Renal cortex interstitium (tissue), 11 donors: Measurements from ENCODE around the gene KRT3. TPM values are rescaled to one million over a fixed set of nuclear protein-coding genes. Genes with fewer than 3 reads are reported as not detected.
"Not testable (repeated sequence)": the region's sequence is repeated elsewhere in the genome, so short reads cannot be mapped to it uniquely, and the experiment has no call there.

Experiments
- DNase-seq, 11 donors: peaks; one replicate each; pipeline ENCODE4 v3.0.0-alpha.2; 2013; ENCODE audit warnings: low read depth in 9 of 11, low spot score in 4 of 11; ENCODE audit errors: extremely low read depth in 1 of 11
- polyA plus RNA-seq, 3 donors: library from polyadenylated mRNA; unstranded; fragments of 120-200 nt; gene quantifications; one replicate each; pipeline ENCODE4 v1.2.1, GENCODE V29; 2013; ENCODE audit not compliant: insufficient read length in 3 of 3

The KRT3 gene
- polyA plus RNA-seq, 3 donors = not detected

GRCh38 chr12:52805739-52806138 is 9.8 kb upstream of the KRT3 start:
- no peak for DNase-seq

DNA sequence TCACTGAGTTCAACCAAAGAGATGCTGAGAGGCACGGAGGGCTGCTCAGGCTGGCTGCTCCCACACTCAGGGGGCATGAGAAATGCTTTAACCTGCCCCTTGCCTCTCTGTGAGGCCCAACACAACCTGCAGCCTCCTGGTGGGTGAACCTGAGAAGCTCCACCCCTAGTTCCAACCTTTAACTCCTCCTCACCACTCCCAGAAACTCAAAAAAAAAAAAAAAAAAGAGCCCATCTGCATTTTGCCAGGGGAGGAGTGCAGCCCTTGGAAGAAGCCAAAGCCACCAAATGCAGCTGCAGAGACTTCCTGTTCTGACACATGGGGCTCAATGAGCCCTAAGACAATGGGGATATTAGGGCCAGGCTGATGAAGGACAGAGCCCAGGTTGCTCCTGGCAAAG is 9.1 kb upstream of the KRT3 start:
- no peak for DNase-seq

DNA sequence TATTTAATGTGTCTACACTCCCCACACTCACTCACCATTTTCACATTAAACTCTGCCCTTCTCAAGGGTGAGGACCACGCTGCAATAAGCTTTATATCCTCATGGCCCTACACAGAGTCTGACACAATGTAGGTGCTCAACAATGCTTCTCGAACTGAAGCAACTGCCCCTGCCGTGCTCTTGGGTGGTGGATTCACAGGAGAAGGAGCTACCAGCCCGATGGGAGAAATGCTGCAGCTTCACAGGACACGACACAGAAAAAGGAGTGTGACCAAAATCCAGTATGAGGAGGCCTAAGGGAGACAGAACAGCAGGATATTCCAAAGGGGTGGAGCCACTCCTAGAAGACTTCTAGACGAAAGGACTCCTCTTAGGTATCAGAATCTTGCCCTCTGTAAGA is 6.5 kb upstream of the KRT3 start:
- DNase-seq = no peak

- DNase-seq = no peak
Measured at GRCh38 chr12:52801773-52802172, 5.9 kb upstream of the KRT3 start.

DNA sequence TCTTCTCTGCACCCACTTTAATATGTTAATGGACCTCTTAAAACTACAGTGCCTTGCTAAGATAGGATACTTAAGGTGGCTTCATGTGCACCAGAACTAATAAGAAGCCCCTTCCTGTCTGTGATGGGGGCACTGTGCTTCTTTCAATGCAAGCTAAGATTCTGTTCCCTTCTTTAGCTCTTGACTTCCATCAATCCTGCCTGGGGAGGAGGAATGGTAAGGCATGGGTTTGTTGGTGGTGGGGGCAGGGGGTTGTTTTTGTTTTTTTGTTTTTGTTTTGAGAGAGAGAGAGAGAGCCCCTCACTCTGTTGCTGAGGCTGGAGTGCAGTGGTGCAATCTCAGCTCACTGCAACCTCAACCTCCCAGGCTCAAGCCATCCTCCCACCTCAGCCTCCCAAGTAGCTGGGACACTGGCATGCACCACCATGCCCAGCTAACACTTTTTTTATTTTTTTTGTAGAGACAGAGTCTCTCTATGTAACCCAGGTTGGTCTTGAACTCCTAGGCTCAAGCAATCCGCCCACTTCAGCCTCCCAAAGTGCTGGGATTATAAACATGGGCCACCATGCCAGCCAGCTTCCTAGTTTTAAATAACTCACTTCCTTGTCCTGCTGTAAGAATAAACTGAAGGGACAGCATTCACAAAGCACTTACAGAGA is 4.5 kb upstream of the KRT3 start:
- DNase-seq = no peak

DNA sequence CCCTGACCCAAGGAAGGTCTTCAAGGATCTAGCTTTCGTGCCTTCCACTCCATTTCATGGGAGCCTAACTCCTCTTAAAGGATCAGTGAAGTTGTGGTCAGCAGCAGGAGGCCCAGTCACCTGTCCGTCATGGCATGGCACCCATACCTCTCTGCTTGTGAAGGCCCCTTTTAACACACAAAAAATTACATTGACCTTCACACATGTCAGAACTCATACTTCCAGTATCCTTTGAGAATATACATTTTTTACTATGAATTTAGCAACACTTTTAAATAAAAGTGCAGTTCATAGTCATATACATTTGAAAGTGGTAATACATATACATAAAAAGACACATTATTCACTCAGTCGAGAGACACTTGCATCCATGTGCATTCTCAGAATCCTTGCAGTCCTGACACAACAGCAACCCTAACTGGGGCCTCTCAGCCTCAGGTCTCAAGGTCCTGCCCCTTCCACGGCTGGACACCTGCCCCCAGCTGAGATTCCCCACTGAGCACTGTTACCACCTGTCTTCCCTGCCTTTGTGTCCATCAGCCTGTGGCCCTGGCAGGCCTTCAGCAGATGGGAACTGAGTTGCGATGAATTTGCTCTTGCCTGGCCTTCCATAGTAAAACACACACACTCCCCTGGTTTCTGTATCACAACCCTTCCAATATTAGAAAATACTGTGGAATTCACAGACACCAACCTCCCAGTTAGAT is 3.7 kb upstream of the KRT3 start:
- DNase-seq = no peak

DNA sequence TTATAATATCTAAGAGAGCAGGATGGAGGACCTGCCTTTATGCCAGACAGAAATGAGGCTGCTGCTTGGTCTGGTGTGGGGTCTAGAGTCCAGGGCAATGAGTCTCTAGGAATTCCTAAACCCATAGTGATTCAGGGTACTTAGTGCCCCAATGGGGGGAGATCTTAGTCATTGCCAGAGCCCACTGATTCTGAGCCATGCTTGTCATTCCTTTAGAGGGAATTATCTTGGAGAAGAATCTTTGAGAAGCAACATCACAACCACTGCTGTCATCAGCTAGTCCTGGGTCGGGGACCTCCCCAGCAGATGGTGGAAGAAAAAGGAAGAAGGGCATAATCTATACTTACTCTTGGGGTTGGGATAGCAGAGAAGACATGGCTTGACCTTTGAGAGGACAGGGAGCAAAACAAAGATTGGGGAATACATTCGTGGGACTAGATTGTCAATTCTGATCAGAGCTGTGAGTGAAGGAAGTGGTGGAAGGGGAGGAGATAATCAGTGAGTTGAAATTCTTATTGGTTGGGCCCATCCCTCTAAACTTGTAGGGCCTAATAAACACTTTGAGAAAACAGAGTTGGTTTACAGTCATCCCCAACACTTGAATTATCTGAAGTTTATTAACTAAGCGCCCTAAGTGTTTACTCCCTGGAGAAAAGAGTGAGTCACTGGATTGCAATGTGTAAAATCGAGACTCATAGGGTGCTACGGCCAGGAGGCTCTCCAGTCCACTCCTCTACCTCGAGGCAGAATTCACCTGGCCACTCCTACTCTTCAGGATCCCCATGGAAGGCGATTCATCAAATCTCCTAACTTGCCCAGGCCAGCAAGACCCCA is 3.0 kb upstream of the KRT3 start:
- no peak for DNase-seq

GRCh38 chr12:52798003-52798670 is 2.2 kb upstream of the KRT3 start:
- no peak for DNase-seq

DNA sequence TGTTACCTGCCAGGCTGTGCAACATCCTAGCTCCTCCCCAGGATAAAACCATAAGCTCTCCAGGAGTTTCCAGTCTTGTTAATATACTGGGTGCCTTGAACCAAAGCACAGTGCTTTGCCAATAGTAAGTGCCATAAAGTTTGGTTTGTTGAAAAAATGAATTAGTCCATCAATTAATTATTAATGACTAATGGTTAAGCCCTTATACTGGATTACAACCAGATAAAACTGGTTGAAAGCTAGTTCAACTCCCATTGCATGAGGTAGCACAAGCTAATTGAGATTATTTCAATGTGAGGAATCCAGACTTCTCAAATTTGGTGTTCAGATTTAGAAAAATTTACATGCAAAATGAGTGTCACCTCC is 1.6 kb upstream of the KRT3 start:
- no peak for DNase-seq

DNA sequence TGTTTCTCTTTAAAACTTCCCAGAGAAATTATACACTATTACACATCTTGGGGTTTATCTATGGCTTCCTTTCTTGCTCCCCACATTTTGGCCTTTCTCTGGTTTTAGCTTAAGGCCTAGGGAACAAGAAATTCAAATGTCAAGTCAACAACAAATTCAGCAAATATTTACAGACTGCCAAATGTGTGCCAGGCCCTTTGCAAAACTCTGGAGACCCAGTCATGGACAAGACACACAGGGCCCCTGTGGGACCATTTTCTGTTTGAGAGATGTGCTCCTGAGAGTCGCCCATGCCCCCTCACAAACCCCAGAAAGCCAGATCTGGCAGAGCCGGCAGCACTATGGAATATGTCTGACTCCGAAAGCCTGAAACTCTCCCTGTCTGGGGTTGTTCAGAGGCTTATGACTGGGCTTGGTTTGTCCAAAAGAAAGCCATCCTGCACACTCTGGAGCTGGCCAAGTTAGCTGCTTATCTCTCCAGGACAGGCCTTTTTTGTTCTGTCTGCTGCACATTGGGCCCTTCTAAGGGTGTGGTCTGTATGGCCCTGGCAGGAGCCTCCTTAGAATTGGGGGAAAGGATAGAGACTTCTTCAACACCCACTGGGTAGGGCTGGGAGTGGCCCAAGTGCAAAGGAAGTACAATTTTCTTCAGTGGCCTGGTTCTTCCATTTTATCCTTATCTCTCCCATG is 1.1 kb upstream of the KRT3 start:
- DNase-seq = no peak

GRCh38 chr12:52796429-52796794 is 495 bp upstream of the KRT3 start:
- no peak for DNase-seq

- not testable (repeated sequence) for DNase-seq
Measured at GRCh38 chr12:52795332-52795674, 614 bp downstream of the KRT3 start.

DNA sequence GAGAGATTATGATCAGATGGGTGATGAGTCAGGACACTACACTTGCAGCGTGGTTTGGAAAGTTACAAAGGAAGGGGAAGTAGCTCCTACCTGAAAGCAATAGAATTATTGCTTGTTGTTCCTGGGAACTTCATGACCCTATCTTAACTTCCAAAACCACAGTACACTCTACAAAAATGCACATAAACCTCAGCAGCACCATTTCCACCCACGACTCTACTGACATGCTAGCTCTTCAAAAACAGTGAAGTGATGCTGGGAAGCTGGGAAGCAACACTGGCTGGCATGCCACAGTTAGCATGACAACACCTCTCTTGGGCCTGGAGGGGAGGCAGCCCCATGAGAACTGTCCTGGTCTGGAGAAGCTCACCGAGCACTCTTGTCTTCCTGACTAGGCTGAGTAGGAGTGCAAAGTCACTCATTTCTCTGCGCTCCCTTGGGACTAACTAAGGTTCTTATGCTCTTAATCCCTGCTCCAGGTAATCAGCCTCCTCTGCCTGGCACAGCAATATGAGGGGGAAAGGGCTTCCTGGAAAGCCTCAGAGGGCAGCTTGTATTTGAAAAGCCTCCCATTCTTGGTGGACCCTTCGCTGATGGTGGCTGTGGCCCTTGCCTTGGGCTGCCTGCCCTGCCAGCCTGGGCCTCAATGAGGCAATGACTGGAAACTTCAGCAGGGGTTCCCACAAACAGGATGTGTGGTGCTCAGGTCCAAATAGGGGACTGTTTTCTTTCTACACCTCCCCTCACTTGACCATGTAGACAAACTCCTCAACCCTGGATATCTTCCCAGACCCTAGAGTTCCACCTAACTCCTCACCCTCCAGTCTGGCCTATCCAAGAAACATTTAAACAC is 1.2 kb downstream of the KRT3 start:
- no peak for DNase-seq

DNA sequence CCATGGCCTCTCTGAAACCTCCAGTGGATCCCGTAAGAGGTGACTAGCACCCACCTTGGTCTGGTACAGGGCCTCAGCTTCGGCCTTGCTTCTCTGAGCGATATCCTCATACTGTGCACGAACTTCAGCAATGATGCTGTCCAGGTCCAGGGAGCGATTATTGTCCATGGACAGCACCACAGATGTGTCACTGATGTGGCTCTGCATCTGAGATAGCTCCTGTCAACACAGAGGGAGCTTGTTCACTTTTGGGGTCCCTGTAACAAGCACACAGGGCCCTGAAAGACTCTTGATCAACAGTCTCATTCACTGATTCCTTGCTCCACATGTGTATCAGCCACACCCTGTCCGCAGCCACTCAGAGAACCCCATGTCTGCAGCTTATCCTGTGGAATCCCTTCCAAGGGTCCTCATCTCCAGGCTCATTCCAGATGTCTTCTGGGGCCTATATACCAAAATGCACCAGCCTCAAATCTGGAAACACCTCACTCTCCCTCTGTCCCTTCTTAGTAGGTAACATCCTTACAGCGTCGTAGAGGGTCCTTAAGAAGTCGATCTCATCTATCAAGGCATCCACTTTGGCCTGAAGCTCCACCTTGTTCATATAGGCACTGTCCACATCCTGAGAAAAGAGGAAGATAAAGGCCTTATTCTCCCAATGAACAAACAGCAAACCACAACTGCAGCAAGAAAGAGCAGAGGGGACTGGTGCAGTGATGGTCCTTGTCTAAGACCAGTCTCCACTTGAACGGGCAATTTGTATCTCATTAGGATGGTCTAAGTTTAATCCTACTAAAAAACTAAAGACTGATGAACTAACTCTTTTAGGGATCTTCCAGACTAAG is 3.5 kb downstream of the KRT3 start:
- DNase-seq = no peak

DNA sequence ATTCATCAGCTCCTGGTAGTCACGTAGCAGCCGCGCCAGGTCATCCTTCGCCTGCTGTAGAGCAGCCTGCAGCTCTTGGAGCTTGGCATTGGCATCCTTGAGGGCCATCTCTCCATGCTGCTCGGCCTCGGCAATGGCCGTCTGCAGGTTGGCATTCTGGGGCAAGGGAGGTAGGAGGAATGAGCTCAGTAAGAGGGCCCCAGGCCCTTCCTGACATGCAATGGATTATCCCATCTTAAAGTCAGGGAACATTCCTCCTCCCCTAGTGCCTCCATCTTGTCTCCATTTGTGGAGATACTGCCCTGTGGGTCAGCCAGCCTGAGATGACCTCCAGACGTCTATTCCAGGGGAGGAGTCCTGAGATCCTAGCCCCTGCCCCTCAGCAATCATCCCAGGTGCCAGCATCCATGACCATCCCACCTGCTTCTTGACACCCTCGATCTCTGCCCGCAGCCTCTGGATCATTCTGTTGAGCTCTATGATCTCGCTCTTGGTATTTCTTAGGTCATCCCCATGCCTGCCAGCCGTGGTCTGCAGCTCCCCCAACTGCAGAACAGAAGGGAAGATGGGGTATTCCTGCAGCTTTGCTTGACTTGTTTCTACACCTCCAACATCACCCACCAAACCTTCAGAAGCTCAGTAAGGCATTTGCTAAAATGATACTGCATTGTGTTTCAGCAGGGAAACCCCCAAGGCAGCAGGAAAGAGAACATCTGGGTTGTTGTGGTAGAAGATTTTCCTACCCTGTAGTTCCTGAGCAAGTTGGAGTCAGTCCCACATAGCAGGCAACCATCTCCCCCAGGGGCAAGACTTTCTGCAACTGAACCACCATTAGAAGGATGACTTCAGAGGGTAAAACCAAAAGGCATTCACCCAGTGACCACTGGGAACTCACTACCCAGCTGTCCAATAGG is 4.4 kb downstream of the KRT3 start:
- no peak for DNase-seq

- no peak for DNase-seq
Measured at GRCh38 chr12:52790427-52791270, 5.3 kb downstream of the KRT3 start.
